HPDE6-E6E7 (cell line): ENCODE results near the gene AOX1.
"Not testable (repeated sequence)": the region's sequence is repeated elsewhere in the genome, so short reads cannot be mapped to it uniquely, and the experiment has no call there.

Experiments
- DNase-seq: peaks from one replicate; pipeline ENCODE4 v3.0.0; 2011; ENCODE audit warnings: missing footprints; ENCODE audit errors: extremely low spot score

Gene AOX1

DNA sequence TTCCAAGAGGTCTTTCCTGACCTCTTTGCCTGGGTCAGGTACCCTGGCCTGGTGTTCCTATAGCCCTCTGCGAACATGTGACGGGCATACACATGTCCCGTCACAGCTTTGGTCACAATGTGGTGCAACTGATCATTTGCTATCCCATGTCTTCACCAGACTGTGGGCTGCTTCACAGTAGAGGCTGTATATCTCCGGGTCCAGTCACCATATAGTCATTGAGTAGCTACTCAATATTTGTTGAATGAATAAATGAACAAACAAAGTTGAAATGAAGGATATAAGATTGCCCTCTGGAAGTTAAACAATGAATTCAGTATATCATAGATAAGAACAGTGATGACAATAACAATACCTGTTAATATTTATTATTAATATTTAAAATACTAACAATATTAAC is 16.8 kb downstream of the AOX1 start:
- DNase-seq = no peak

DNA sequence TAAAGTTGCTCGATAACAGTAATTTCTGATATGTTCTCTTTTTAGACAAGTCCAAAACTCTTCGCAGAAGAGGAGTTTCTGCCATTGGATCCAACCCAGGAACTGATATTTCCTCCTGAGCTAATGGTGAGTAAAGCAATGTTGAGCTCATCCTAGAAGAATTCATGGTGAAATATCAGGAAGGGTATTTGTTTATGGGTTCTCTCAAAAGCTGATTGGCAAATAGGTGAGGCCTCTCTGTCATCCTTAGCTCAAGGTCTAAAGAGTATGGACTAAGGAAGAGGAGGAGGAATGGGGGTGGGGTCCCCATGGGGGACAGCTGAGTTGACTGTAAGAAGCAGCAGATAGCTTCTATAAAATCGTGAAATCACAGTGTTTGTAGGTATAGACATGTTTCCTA is 18.2 kb downstream of the AOX1 start:
- peak; percentile 69 for DNase-seq

GRCh38 chr2:200604571-200605255 is 18.9 kb downstream of the AOX1 start:
- no peak for DNase-seq

- no peak for DNase-seq
Observed at GRCh38 chr2:200608341-200609027, 22.7 kb downstream of the AOX1 start.

DNA sequence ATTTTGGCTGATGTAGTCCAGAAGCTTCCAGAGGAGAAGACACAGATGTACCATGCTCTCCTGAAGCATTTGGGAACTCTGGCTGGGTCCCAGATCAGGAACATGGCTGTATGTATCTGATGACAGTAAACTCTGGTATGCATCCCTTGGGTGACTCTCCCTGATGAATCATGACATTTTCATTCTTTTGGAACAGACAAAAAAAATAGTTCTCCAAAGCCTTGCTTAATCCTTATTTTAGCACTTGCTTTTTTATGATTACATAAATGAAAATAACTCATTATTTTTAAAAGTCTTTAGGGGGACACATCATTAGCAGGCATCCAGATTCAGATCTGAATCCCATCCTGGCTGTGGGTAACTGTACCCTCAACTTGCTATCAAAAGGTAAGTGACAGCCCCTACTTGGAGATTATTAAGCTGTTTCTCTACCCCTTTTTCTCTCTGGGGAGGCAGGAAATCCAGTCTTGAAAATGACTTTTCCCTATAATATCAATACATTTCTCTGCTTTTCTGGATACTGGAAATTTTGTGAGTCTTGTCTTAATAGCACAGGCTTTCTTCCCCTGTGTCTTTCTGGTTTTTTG is 23.3 kb downstream of the AOX1 start:
- DNase-seq = peak; percentile 63

GRCh38 chr2:200610217-200610616 is 24.4 kb downstream of the AOX1 start:
- DNase-seq = not testable (repeated sequence)

DNA sequence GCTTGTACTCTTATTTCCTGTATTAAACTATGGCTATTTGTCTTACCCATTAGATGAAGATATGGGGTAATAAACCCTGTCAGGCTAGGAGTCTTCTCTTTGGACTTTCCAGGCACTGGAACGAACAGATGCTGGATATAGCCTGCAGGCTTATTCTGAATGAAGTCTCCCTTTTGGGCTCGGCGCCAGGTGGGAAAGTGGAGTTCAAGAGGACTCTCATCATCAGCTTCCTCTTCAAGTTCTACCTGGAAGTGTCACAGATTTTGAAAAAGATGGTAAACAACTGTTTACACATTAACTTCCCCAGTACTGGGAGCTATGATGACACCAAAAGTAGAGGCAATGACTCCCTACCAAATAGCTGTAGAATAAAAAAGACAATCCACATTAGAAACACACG is 27.9 kb downstream of the AOX1 start:
- no peak for DNase-seq

- DNase-seq = no peak
Observed at GRCh38 chr2:200614249-200614648, 28.4 kb downstream of the AOX1 start.

DNA sequence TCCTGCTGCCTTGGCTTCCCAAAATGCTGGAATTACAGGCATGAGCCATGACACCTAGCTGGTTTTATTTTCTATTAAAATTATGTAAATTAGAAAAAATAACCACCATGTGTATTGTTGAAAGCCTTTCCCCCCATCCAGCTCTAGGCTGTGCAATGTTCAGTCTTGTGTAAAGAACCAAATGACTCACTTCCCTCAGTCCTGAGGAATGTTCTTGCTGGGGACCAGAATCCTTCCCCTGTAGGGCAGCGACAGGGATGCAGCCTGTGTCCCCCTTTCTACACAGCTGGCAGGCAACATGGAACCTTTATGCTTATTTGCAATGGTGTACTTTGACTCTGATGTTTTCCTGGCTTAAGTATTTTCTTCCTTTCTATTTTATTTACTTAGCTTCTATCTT is 29.4 kb downstream of the AOX1 start:
- DNase-seq = peak; percentile 46

DNA sequence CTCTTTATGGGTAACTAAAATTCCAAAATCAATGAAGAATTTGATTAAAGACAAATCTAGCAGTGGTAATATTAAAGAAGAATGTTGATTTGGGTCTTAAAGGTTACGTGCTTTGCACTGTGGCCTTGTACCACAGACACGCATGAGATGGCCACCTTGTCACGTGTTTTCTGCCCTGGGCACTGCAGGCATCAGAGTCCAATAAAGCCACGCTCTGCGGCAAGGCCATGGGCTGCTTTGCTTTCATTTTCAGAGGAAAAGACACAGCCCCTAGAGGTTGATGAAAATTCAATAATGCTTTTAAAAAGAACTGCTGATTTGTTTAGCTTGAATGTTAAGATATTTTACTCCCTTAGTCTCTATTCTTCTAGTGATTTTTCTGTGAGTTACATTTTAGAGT is 30.4 kb downstream of the AOX1 start:
- no peak for DNase-seq

GRCh38 chr2:200616656-200617055 is 30.8 kb downstream of the AOX1 start:
- no peak for DNase-seq

DNA sequence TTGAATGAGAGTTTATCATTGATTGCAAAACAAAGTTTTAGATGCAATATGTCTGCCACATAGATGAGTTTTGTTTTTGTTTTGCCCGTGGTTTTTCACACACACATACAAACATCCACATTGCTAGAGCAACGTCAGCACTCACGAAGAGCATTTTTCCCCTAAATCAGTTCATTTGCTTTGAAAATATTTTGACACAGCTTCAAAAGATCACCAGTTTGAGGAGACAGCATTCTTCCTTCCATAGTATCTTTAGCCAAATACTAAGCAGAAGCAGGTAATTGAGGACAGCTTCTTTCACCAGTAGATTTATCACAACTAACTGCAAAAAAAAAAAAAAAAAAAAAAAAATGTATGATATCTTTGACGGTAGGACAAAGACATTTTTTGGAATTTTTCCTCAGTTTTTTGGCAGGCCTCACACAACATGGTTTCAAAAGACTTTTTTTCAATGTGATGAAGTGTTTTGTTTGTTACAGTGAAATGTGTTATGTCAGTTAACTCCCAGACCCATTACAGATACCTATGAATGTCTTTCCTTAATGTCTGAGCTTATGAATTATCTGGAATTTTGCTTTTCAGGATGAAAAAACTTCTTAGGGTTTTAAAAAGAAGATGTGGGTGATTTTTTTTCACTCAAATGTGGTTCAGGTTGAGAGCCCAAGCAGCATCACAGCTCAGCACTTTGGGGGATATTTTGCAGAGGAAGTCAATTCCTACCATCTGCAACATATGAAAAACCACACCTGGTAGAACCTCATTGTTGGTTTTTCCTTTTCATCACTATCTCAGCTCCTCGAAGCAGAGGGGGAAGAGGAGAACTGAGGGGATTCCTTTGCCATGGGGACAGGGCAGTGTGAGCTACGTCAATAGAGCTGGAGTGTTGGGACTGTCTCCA is 31.6 kb downstream of the AOX1 start:
- no peak for DNase-seq

GRCh38 chr2:200618054-200618419 is 32.2 kb downstream of the AOX1 start:
- DNase-seq = no peak

- DNase-seq = no peak
Observed at GRCh38 chr2:200618590-200619021, 32.8 kb downstream of the AOX1 start.

- DNase-seq = no peak
Observed at GRCh38 chr2:200619279-200619678, 33.5 kb downstream of the AOX1 start.

DNA sequence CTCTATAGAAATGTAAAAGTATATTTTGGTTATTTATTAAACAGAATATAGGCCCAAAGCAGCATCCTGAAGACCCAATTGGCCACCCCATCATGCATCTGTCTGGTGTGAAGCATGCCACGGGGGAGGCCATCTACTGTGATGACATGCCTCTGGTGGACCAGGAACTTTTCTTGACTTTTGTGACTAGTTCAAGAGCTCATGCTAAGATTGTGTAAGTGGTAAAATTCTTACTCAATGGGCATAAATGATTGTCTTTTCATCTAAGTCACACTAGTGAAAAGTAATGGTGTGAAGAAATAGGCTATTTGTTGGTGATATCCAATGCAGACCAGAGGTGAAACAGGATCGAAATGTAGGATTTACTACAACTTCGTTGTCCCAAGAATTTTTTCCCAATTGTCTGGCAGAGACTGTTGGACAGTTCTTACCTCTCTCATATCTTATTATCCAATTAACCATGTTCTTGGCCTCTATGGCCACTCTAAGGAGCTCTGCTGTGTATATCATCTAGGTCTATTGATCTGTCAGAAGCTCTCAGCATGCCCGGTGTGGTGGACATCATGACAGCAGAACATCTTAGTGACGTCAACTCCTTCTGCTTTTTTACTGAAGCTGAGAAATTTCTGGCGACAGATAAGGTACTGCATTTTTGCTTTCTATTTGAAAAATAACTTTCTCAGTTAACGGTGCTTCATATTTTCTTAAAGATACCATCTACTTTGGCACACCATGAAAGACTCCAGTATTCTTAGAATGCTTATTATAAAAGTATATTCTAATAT is 35.0 kb downstream of the AOX1 start:
- DNase-seq = no peak

- no peak for DNase-seq
Observed at GRCh38 chr2:200622106-200622505, 36.3 kb downstream of the AOX1 start.

- no peak for DNase-seq
Observed at GRCh38 chr2:200624026-200624425, 38.2 kb downstream of the AOX1 start.

DNA sequence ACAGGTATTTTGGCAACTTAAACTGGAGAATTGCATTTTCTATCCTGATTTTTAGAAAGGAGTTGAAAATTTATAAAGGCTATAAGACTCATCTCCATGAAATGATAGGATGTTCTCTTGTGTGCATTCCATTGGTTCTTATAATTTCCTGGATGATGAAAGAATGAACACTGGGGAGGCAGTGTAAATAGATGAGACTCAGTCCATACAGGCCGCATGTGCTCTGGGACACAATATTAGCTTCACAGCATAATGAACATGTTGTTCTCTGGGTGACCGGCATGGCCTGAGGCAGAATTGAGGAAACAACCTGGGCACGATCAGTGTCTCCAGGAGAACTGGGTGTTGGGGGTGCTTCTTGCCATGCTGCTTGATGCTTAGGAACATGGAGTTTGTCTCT is 38.8 kb downstream of the AOX1 start:
- no peak for DNase-seq

GRCh38 chr2:200625282-200625681 is 39.5 kb downstream of the AOX1 start:
- DNase-seq = no peak

- DNase-seq = no peak
Observed at GRCh38 chr2:200625958-200626363, 40.1 kb downstream of the AOX1 start.
